H7 (cell line): ENCODE data around the gene RYR2. TPM values are rescaled to one million over a fixed set of nuclear protein-coding genes. Genes with fewer than 3 reads are reported as not detected.

Experiments
- DNase-seq: peaks from one replicate; pipeline ENCODE4 v3.0.0; 2012
- H3K27me3 ChIP-seq: 2 replicates; pipeline ENCODE4 v1.6.0; 2011; ENCODE audit warnings: mild to moderate bottlenecking, low read length; ENCODE audit not compliant: control insufficient read depth, insufficient read depth
- H3K36me3 ChIP-seq: replicated peaks from 2 replicates; pipeline ENCODE4 v1.5.1; 2011; ENCODE audit warnings: low read length; ENCODE audit not compliant: control insufficient read depth, insufficient read depth
- H3K4me3 ChIP-seq: 2 replicates; pipeline ENCODE4 v1.5.1; 2011; ENCODE audit warnings: low read depth, mild to moderate bottlenecking, control low read depth, low read length, moderate library complexity; ENCODE audit not compliant: insufficient read depth
- total RNA-seq: library from RNA; depleted of rRNA; stranded (reverse); fragments of >200 nt; shearing (Covaris generic); gene quantifications from 2 replicates; pipeline ENCODE4 v1.2.3, GENCODE V29; 2014

RYR2 gene
- total RNA-seq, 1 experiment from 2014 or later = 17.6 TPM

GRCh38 chr1:237730826-237731350, 688.9 kb downstream of the RYR2 start:
- DNase-seq = no peak
- Histone ChIP-seq H3K36me3 (no peaks in the 10 kb centered on the region), H3K27me3 (no peaks in the 10 kb centered on the region), H3K4me3 (no peak overlapping the region)

GRCh38 chr1:237732657-237733056, 690.7 kb downstream of the RYR2 start:
- H3K27me3 ChIP-seq = no peaks in the 10 kb centered on the region
- DNase-seq = no peak
- no peaks in the 10 kb centered on the region for H3K36me3 ChIP-seq
- H3K4me3 ChIP-seq = no peak overlapping the region

GRCh38 chr1:237736372-237737029, 694.5 kb downstream of the RYR2 start:
- no peak overlapping the region for H3K4me3 ChIP-seq
- peak; percentile 6 for DNase-seq
- H3K27me3 ChIP-seq = no peaks in the 10 kb centered on the region
- no peaks in the 10 kb centered on the region for H3K36me3 ChIP-seq

- Histone ChIP-seq H3K4me3 (no peak overlapping the region), H3K36me3 (no peaks in the 10 kb centered on the region), H3K27me3 (no peaks in the 10 kb centered on the region)
- DNase-seq = no peak
Observed at GRCh38 chr1:237737448-237737847, 695.5 kb downstream of the RYR2 start.

GRCh38 chr1:237737938-237738610, 696.1 kb downstream of the RYR2 start:
- no peak for DNase-seq
- H3K27me3 ChIP-seq = no peaks in the 10 kb centered on the region
- H3K36me3 ChIP-seq = no peaks in the 10 kb centered on the region
- H3K4me3 ChIP-seq = no peak overlapping the region

DNA sequence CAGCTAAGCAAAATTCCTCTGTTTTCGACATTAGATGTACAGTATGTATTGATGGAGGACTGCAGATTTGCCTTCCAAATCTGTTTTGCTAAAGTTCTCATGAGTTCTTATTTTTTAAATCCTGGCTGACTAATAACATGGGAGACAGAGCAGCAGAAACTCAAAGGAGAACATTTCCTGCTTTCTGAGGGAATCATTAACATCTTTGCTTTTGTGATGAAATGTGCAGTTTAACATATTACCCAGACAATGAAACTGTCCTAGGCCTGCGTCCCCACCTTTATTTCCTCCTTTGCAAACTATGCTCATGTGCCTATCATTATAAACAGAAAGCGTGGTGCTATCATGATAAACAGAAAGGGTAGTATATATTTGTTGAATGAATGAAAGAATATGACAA, 698.9 kb downstream of the RYR2 start:
- H3K27me3 ChIP-seq = no peaks in the 10 kb centered on the region
- no peaks in the 10 kb centered on the region for H3K36me3 ChIP-seq
- no peak for DNase-seq
- H3K4me3 ChIP-seq = no peak overlapping the region

GRCh38 chr1:237745545-237745944, 703.6 kb downstream of the RYR2 start:
- Histone ChIP-seq H3K4me3 (no peak overlapping the region), H3K36me3 (no peaks in the 10 kb centered on the region), H3K27me3 (no peaks in the 10 kb centered on the region)
- no peak for DNase-seq

- Histone ChIP-seq H3K36me3 (no peaks in the 10 kb centered on the region), H3K27me3 (no peaks in the 10 kb centered on the region), H3K4me3 (no peak overlapping the region)
- no peak for DNase-seq
Observed at GRCh38 chr1:237748171-237748960, 706.4 kb downstream of the RYR2 start.

GRCh38 chr1:237749122-237749521, 707.1 kb downstream of the RYR2 start:
- Histone ChIP-seq H3K36me3 (no peaks in the 10 kb centered on the region), H3K27me3 (no peaks in the 10 kb centered on the region), H3K4me3 (no peak overlapping the region)
- no peak for DNase-seq

GRCh38 chr1:237751090-237751489, 709.1 kb downstream of the RYR2 start:
- no peak overlapping the region for H3K4me3 ChIP-seq
- H3K27me3 ChIP-seq = no peaks in the 10 kb centered on the region
- no peaks in the 10 kb centered on the region for H3K36me3 ChIP-seq
- DNase-seq = no peak

DNA sequence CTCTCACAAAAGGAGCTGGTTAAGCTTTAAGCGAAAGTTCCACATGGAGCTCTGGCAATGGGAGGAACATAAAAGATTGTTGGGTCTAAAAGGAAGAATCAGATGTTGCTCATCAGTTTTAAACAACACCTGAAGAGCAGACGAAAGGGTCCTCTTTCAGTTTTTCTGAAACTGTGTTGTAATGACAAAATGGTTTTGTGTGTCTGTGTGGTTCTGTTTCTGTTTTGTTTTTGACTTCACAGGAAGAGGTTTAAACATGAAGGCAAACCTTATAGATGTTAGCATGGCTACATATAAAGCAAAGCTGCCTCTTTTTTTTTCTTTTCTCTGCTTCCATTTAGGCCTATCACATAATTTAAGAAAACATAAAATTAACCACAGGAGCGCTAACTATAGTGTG, 712.6 kb downstream of the RYR2 start:
- H3K27me3 ChIP-seq = no peaks in the 10 kb centered on the region
- no peak for DNase-seq
- no peak overlapping the region for H3K4me3 ChIP-seq
- no peaks in the 10 kb centered on the region for H3K36me3 ChIP-seq

DNA sequence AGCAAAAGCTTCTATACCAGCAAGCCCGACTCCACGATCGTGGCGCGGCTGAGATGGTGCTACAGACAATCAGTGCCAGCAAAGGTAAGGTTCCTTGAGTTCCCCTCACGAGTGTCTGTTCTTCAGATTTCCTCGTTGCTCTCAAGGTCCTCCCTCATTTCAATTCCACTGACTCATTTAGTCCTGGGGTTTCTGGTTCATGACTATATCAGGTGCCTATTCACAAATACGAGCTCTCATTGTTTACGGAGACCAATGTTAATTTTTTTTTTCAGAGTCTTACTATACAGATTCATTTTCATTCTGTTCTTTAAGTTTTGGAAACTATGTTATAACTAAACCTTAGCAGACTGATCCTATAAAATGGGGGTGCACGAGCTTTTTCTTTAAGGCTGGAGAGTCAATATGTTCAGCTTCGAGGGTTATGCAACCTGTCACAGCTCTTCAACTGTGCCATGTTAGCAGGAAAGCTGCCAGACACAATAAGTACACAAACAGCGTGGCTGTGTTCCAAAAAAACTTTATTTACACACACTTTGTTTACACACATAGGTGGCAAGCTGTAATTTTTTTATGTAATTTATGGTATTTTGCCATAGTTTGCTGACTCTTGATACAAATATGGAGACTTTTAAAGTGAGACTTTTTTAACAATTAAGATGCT, 714.5 kb downstream of the RYR2 start:
- DNase-seq = no peak
- Histone ChIP-seq H3K27me3 (no peaks in the 10 kb centered on the region), H3K36me3 (no peaks in the 10 kb centered on the region), H3K4me3 (no peak overlapping the region)

DNA sequence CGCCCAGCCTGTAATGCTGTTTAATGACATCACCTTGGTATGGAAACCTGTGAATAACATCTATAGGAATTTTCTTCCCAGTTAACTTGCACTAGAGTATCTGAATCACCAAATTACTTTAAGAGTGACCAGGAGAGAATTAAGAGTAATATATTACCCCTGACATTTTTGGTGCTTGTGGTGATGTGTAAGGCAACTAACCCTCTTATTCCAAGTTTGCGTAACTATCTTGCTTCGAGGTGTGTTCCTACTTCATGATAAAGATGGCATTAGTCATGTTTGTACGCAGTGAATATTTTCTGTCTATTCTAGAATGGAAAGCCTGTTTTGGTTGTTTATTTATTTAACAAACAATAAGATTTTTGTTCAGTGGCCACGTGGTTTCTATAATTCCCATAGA, 717.4 kb downstream of the RYR2 start:
- no peaks in the 10 kb centered on the region for H3K27me3 ChIP-seq
- no peak overlapping the region for H3K4me3 ChIP-seq
- no peaks in the 10 kb centered on the region for H3K36me3 ChIP-seq
- no peak for DNase-seq

DNA sequence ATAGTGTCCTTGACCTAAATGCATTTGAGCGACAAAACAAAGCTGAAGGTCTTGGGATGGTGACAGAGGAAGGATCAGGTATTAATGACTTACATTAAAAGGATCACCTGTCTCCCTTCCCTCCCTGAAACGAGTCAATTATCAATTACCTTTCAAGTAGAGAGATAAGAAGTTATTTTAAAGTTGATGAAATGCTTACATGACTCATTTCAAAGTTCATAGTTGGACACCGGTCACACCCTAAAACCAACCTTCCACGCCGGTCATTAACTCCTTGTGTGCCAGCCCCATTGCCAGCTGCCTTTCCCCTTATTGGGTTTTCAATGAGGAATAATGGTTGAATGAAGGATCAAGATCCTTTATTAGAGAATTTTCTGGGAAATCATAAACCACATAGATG, 719.0 kb downstream of the RYR2 start:
- no peaks in the 10 kb centered on the region for H3K36me3 ChIP-seq
- no peak for DNase-seq
- no peak overlapping the region for H3K4me3 ChIP-seq
- no peaks in the 10 kb centered on the region for H3K27me3 ChIP-seq
